Measurements from ENCODE around the gene PEX5L. TPM values are rescaled to one million over a fixed set of nuclear protein-coding genes. Genes with fewer than 3 reads are reported as not detected.

The PEX5L gene
- polyA plus RNA-seq, 2 of the 4 experiments (the other 2 are of a cell fraction): 0.06 to 0.08 TPM

DNA sequence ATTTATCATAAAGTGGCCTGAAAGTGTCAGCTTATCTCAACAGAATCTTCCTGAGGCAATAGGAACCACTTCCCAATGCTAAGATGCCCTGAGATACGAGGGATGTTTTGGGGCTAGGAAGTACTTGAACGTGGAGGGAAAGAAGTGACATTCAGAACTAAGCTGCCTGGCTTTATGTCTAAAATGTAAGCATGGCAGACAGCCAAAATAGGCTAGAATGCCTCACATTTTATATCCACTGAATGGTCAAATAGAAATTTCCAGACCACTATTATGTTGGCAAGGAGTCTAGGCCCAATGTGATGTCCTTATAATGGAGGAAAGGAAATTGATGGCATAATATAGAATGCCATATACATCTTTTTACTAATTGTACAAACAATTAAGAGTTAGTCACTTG lies 154.9 kb downstream of the PEX5L start:
- WGBS (ENCODE audit: missing lambda C conversion rate): 12% methylated on average over 2 of the region's 2 CpGs
- no peak for DNase-seq (ENCODE audit: low read depth in 1 of 2, low spot score in 1 of 2)
- CTCF ChIA-PET: no interaction called here
- no peak for FAIRE-seq
- TF ChIP-seq MAZ (IDR thresholded peaks at IDR 0.05; ENCODE audit: borderline replicate concordance, low read depth, low read length) (no peak), HOXA7 (CRISPR knock-in tag; IDR thresholded peaks at IDR 0.05) (no peak), ESRRA (IDR thresholded peaks at IDR 0.05; ENCODE audit: borderline replicate concordance, low read length) (no peak), HOXB13 (CRISPR knock-in tag; IDR thresholded peaks at IDR 0.05; ENCODE audit: low read depth) (no peak), HEYL (CRISPR knock-in tag; IDR thresholded peaks at IDR 0.05) (no peak), ELK1 (IDR thresholded peaks at IDR 0.05; ENCODE audit: low read depth, low read length) (no peak), CTCF (IDR thresholded peaks at IDR 0.05) (no peak), HDAC2 (IDR thresholded peaks at IDR 0.05) (no peak), ZC3H11A (IDR thresholded peaks at IDR 0.05) (no peak), MAFK (IDR thresholded peaks at IDR 0.05; ENCODE audit: partially characterized antibody) (no peak)
- TF ChIP-seq, protein P1, sequence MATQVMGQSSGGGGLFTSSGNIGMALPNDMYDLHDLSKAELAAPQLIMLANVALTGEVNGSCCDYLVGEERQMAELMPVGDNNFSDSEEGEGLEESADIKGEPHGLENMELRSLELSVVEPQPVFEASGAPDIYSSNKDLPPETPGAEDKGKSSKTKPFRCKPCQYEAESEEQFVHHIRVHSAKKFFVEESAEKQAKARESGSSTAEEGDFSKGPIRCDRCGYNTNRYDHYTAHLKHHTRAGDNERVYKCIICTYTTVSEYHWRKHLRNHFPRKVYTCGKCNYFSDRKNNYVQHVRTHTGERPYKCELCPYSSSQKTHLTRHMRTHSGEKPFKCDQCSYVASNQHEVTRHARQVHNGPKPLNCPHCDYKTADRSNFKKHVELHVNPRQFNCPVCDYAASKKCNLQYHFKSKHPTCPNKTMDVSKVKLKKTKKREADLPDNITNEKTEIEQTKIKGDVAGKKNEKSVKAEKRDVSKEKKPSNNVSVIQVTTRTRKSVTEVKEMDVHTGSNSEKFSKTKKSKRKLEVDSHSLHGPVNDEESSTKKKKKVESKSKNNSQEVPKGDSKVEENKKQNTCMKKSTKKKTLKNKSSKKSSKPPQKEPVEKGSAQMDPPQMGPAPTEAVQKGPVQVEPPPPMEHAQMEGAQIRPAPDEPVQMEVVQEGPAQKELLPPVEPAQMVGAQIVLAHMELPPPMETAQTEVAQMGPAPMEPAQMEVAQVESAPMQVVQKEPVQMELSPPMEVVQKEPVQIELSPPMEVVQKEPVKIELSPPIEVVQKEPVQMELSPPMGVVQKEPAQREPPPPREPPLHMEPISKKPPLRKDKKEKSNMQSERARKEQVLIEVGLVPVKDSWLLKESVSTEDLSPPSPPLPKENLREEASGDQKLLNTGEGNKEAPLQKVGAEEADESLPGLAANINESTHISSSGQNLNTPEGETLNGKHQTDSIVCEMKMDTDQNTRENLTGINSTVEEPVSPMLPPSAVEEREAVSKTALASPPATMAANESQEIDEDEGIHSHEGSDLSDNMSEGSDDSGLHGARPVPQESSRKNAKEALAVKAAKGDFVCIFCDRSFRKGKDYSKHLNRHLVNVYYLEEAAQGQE (IDR thresholded peaks at IDR 0.05): no peak
- TF ChIP-seq, protein P2, sequence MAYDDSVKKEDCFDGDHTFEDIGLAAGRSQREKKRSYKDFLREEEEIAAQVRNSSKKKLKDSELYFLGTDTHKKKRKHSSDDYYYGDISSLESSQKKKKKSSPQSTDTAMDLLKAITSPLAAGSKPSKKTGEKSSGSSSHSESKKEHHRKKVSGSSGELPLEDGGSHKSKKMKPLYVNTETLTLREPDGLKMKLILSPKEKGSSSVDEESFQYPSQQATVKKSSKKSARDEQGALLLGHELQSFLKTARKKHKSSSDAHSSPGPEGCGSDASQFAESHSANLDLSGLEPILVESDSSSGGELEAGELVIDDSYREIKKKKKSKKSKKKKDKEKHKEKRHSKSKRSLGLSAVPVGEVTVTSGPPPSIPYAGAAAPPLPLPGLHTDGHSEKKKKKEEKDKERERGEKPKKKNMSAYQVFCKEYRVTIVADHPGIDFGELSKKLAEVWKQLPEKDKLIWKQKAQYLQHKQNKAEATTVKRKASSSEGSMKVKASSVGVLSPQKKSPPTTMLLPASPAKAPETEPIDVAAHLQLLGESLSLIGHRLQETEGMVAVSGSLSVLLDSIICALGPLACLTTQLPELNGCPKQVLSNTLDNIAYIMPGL (CRISPR knock-in tag; IDR thresholded peaks at IDR 0.05; ENCODE audit: borderline replicate concordance): no peak
- no peak for ATAC-seq
- POLR2A ChIA-PET: no interaction called here
- H3K4me2 ChIP-seq: no peak overlapping the region
- H3K4me1 ChIP-seq: no peaks in the 10 kb centered on the region
- no peak overlapping the region for H3K27ac ChIP-seq
- no peaks in the 10 kb centered on the region for H3K9me3 ChIP-seq
- H3K4me3 ChIP-seq: no peak overlapping the region

- 23% methylated on average over 4 of the region's 4 CpGs for WGBS (ENCODE audit: missing lambda C conversion rate)
- no peak overlapping the region for H3K4me3 ChIP-seq
- DNase-seq (ENCODE audit: low read depth in 1 of 2, low spot score in 1 of 2) (no peak), ATAC-seq (no peak), FAIRE-seq (no peak)
- no peaks in the 10 kb centered on the region for H3K9me3 ChIP-seq
- POLR2A ChIA-PET: no interaction called here
- no peak for TF ChIP-seq RFX5 (IDR thresholded peaks at IDR 0.05)
- CTCF ChIA-PET: interaction anchor here (0.5 to 0.6 kb wide), 2 partner anchors 73 to 97 kb away, joined by 3 to 4 read pairs; no protein-coding TSS in a partner anchor
- no peak overlapping the region for H3K4me2 ChIP-seq
- no peaks in the 10 kb centered on the region for H3K4me1 ChIP-seq
- H3K27ac ChIP-seq: no peak overlapping the region
Measured at GRCh38 chr3:179880868-179881267, 155.9 kb downstream of the PEX5L start.

GRCh38 chr3:179876440-179876839 lies 160.3 kb downstream of the PEX5L start:
- no peak overlapping the region for H3K4me2 ChIP-seq
- no peaks in the 10 kb centered on the region for H3K9me3 ChIP-seq
- H3K4me1 ChIP-seq: no peaks in the 10 kb centered on the region
- H3K4me3 ChIP-seq: no peak overlapping the region
- FAIRE-seq (no peak), ATAC-seq (no peak), DNase-seq (ENCODE audit: low read depth in 1 of 2, low spot score in 1 of 2) (no peak)
- ChIA-PET POLR2A (no interaction called here), CTCF (no interaction called here)
- H3K27ac ChIP-seq: no peak overlapping the region
- 42% methylated on average over 3 of the region's 3 CpGs for WGBS (ENCODE audit: missing lambda C conversion rate)
- TF ChIP-seq RAD21 (conservative IDR thresholded peaks at IDR 0.05 in 1 of 2, IDR thresholded peaks at IDR 0.05 in 1 of 2) (no peak), CHD2 (IDR thresholded peaks at IDR 0.05; ENCODE audit: low read length, partially characterized antibody) (no peak), CBX2 (IDR thresholded peaks at IDR 0.05; ENCODE audit: borderline replicate concordance, low read depth) (no peak), POLR2A (IDR thresholded peaks at IDR 0.05; ENCODE audit: low read length) (no peak), PBX3 (IDR thresholded peaks at IDR 0.05) (no peak), MYC (IDR thresholded peaks at IDR 0.05; ENCODE audit: borderline replicate concordance, low read length) (no peak), MAFK (IDR thresholded peaks at IDR 0.05; ENCODE audit: partially characterized antibody) (no peak), RARB (CRISPR knock-in tag; IDR thresholded peaks at IDR 0.05) (no peak), ZFP36 (IDR thresholded peaks at IDR 0.05; ENCODE audit: borderline replicate concordance, partially characterized antibody) (no peak), GATA3 (IDR thresholded peaks at IDR 0.05; ENCODE audit: borderline replicate concordance) (no peak), MAX (IDR thresholded peaks at IDR 0.05) (no peak), SREBF2 (IDR thresholded peaks at IDR 0.05) (no peak), ESRRA (IDR thresholded peaks at IDR 0.05; ENCODE audit: borderline replicate concordance, low read length) (no peak)

Measured in A549 (cell line).